ENCODE results near the gene TRAF3IP1.

- TF ChIP-seq POLR2A (IDR thresholded peaks at IDR 0.05) = no peak
- TF ChIP-seq CTCF (IDR thresholded peaks at IDR 0.05) = no peak
Observed at GRCh38 chr2:238425979-238426567, 105.8 kb downstream of the TRAF3IP1 start.
